T-cell (primary cell): ENCODE results near the gene MB. TPM values are rescaled to one million over a fixed set of nuclear protein-coding genes. Genes with fewer than 3 reads are reported as not detected.

ENCODE experiments used
- ATAC-seq, 4 experiments: fragments of 200-7000 bp in 3 of 4; fragments of 150-1000 bp in 1 of 4; cut with Tn5 transposase; replicated peaks in 1 of 4; 1 replicate in 3 of 4; 2 replicates in 1 of 4; pipeline ENCODE4 v1.10.0; 2021; ENCODE audit warnings: moderate library complexity in 3 of 4, mild to moderate bottlenecking in 2 of 4, moderate number of reproducible peaks in 1 of 4
- CTCF ChIA-PET, 2 donors: fragments of 300-600 bp; sonication (Branson Sonifier 250); formaldehyde crosslinking; loops; one replicate each; lab custom pipeline; 2022; ENCODE audit warnings: antibody characterized with exemption in 2 of 2; lab: Charles Lee
- POLR2A ChIA-PET, 2 donors: fragments of 300-600 bp; sonication (Branson Sonifier 250); formaldehyde crosslinking; loops; one replicate each; lab custom pipeline; 2022; ENCODE audit warnings: antibody characterized with exemption in 2 of 2; lab: Charles Lee
- DNase-seq, 35 experiments: peaks; one replicate each; pipeline versions ENCODE4 v3.0.0 to v3.0.0-alpha.2; 2013 to 2023
- H3K27ac ChIP-seq: one replicate; pipeline ENCODE4 v1.5.1; 2013; ENCODE audit warnings: low read length
- H3K27me3 ChIP-seq, 2 experiments: replicated peaks in 1 of 2; 1 replicate in 1 of 2; 2 replicates in 1 of 2; pipeline versions ENCODE4 v1.6.1 to v1.7.0; 2013; ENCODE audit warnings: low read length in 1 of 2, mixed read lengths in 1 of 2; ENCODE audit not compliant: control insufficient read depth in 2 of 2, insufficient read depth in 2 of 2; ENCODE audit errors: extremely low read depth in 1 of 2
- H3K36me3 ChIP-seq, 2 donors: 1 replicate in 1 of 2; 2 replicates in 1 of 2; pipeline versions ENCODE4 v1.6.1 to v1.7.0; 2013; ENCODE audit warnings: low read length in 1 of 2; ENCODE audit not compliant: control insufficient read depth in 2 of 2, insufficient read depth in 1 of 2; ENCODE audit errors: extremely low read depth in 1 of 2
- H3K4me1 ChIP-seq, 2 experiments: 1 replicate in 1 of 2; 2 replicates in 1 of 2; pipeline versions ENCODE4 v1.6.1 to v1.7.0; 2013; ENCODE audit warnings: low read length in 2 of 2, mixed read lengths in 1 of 2; ENCODE audit not compliant: insufficient read depth in 2 of 2, control insufficient read depth in 1 of 2; ENCODE audit errors: extremely low read depth in 1 of 2
- H3K4me3 ChIP-seq, 2 donors: 1 replicate in 1 of 2; 2 replicates in 1 of 2; pipeline versions ENCODE4 v1.5.1 to v1.7.0; 2013; ENCODE audit warnings: mild to moderate bottlenecking in 2 of 2, low read length in 1 of 2, moderate library complexity in 1 of 2; ENCODE audit not compliant: control insufficient read depth in 1 of 2; ENCODE audit errors: extremely low read depth in 1 of 2
- H3K9me3 ChIP-seq: 2 replicates; pipeline ENCODE4 v1.7.0; 2013
- H3K27ac Mint-ChIP-seq, 2 donors: one replicate each; pipeline ENCODE4 v1.8.0; 2020 to 2021; ENCODE audit warnings: mild to moderate bottlenecking in 2 of 2, mixed read lengths in 2 of 2
- H3K27me3 Mint-ChIP-seq, 2 donors: one replicate each; pipeline ENCODE4 v1.8.0; 2021 to 2022; ENCODE audit warnings: mixed read lengths in 2 of 2
- H3K36me3 Mint-ChIP-seq: one replicate; pipeline ENCODE4 v1.8.0; 2021; ENCODE audit warnings: mixed read lengths
- H3K4me1 Mint-ChIP-seq, 3 donors: one replicate each; pipeline ENCODE4 v1.8.0; 2020 to 2022; ENCODE audit warnings: mixed read lengths in 3 of 3, mild to moderate bottlenecking in 1 of 3
- H3K4me3 Mint-ChIP-seq, 3 donors: one replicate each; pipeline ENCODE4 v1.8.0; 2020 to 2022; ENCODE audit warnings: mild to moderate bottlenecking in 3 of 3, mixed read lengths in 3 of 3, moderate library complexity in 3 of 3
- H3K9me3 Mint-ChIP-seq, 3 donors: one replicate each; pipeline ENCODE4 v1.8.0; 2020 to 2022; ENCODE audit warnings: mixed read lengths in 3 of 3
- WGBS: methylation state at CpG from one replicate; pipeline ENCODE4 v1.1.5; 2013; ENCODE audit warnings: missing lambda C conversion rate; ENCODE audit not compliant: insufficient coverage; 5-methylcytosine and 5-hydroxymethylcytosine counted together
- total RNA-seq, 35 experiments: library from RNA in 6 of 35; stranded (reverse) in 6 of 35; fragments of 120-200 nt in 1 of 35; gene quantifications; one replicate each; pipeline versions ENCODE4 v1.2.1 to v1.2.4 and lab custom pipeline; 2013 to 2026

The MB gene
- total RNA-seq, 5 donors from 2014 or later (not counting 1 experiment from before 2014, with no cell fraction given), result not detected

GRCh38 chr22:35649636-35650250 lies 32.6 kb upstream of the MB start:
- ChIA-PET CTCF (interaction anchor here (1.9 to 2.3 kb wide), 2 partner anchors 12 to 13 kb away, joined by 4 to 22 read pairs; no protein-coding TSS in a partner anchor), POLR2A (interaction anchor here (1.9 to 2.4 kb wide), 2 partner anchors 11 to 14 kb away, joined by 11 to 32 read pairs (median 30); no protein-coding TSS in a partner anchor)
- Mint-ChIP-seq H3K4me3 (peak overlapping the region; percentile 95 to 100 (median 100)), H3K27ac (peak overlapping the region; percentile 100), H3K9me3 (peaks cover 0 to 2% (median 0%) of the 10 kb centered on the region in 3 donors), H3K4me1 (peaks cover 48 to 66% (median 60%) of the 10 kb centered on the region in 3 donors), H3K27me3 (no peaks in the 10 kb centered on the region), H3K36me3 (peaks cover 37% of the 10 kb centered on the region)
- Histone ChIP-seq H3K36me3 (peaks cover 3 to 5% of the 10 kb centered on the region in 2 donors), H3K27ac (peak overlapping the region; percentile 93), H3K27me3 (no peaks in the 10 kb centered on the region), H3K4me3 (peak overlapping the region; percentile 95), H3K9me3 (no peaks in the 10 kb centered on the region), H3K4me1 (peaks cover 13 to 47% of the 10 kb centered on the region in 2 experiments)
- ATAC-seq (no peak), DNase-seq (no peak)
- 68% methylated on average over 2 of the region's 7 CpGs for WGBS

- Histone ChIP-seq H3K9me3 (no peaks in the 10 kb centered on the region), H3K4me3 (peak overlapping the region; percentile 95), H3K27me3 (no peaks in the 10 kb centered on the region), H3K27ac (peak overlapping the region; percentile 93), H3K4me1 (peaks cover 13 to 44% of the 10 kb centered on the region in 2 experiments), H3K36me3 (peaks cover 3% of the 10 kb centered on the region in 2 donors)
- whole genome bisulfite sequencing, result 2% methylated on average over 6 of the region's 7 CpGs
- Mint-ChIP-seq H3K4me1 (peaks cover 42 to 60% (median 55%) of the 10 kb centered on the region in 3 donors), H3K4me3 (peak overlapping the region; percentile 95 to 100 (median 100)), H3K36me3 (peaks cover 34% of the 10 kb centered on the region), H3K9me3 (peaks cover 0 to 2% (median 0%) of the 10 kb centered on the region in 3 donors), H3K27me3 (no peaks in the 10 kb centered on the region), H3K27ac (peak overlapping the region; percentile 100)
- ATAC-seq (no peak), DNase-seq (no peak)
- POLR2A ChIA-PET, result interaction anchor here (1.9 to 2.4 kb wide), 2 partner anchors 12 to 15 kb away, joined by 11 to 32 read pairs (median 30); no protein-coding TSS in a partner anchor
- CTCF ChIA-PET, result interaction anchor here (1.9 to 2.3 kb wide), 2 partner anchors 13 to 14 kb away, joined by 4 to 22 read pairs; no protein-coding TSS in a partner anchor
Measured at GRCh38 chr22:35649026-35649553, 32.0 kb upstream of the MB start.

DNA sequence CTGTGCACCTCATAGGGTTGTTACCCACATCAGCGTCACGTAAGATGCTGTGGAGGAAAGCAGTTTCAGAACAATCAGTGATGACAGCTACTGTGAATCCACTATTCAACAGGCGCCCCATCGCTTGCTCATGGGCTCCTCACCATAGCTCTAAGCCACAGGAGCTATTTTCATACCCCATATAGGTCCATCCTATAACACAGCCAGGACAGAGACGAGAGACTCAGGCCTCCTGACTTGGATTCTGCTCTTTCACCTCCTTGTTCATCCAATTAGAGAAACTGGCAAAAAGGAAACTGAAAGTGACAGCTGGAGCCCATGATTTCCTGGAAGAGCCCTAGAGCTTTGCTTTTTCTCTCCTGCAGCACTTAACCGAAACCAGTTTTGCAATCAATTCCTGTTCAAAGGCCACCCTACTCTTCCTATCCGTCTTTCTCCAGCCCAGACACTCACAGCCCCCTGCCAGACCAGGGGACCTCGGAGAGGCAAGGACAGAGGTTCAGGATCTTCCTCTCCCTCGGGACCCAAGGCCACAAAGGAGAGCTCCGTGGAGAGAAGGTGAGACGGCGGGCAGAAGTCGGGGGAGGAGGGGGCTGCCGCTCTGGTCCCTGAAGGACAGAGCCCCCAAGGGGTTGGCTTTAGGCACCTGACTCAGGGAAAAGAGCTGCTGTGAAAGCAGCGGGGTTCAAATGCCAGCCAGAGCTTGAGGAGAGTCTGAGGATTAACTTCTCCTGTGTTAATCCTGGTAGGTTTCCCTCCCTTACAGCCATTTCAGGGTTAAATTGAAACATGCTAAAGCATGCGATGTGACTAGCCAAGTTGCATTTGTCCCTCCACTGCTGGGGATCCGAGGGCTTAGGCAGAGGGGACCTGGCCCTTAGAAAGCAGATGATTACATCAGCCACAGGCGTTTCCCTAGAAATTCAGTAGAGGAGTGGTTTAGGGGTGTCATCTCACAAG lies 31.2 kb upstream of the MB start, which contains the start of gene APOL6:
Gene APOL6 (plus strand): TSS at position 381 of the 960 bp plus-strand sequence. CDS start 7,980 bp downstream, outside the sequence.
- H3K27ac Mint-ChIP-seq, result peak within 1 kb of the TSS; percentile 100
- POLR2A ChIA-PET, result interaction anchor here (0.5 to 2.4 kb wide), 5 partner anchors 13 to 730 kb away, joined by 3 to 32 read pairs (median 8); no protein-coding TSS in a partner anchor
- DNase-seq (peak; percentile 24 to 82 (median 52)), ATAC-seq (peak; percentile 78 to 82 (median 80))
- H3K4me1 Mint-ChIP-seq, result peaks cover 34 to 53% (median 48%) of the 10 kb centered on the region in 3 donors
- Histone ChIP-seq H3K27me3 (no peaks in the 10 kb centered on the region), H3K4me3 (peak within 1 kb of the TSS; percentile 95), H3K27ac (peak within 1 kb of the TSS; percentile 93), H3K36me3 (peaks cover 3% of the 10 kb centered on the region in 2 donors), H3K4me1 (peaks cover 13 to 37% of the 10 kb centered on the region in 2 experiments), H3K9me3 (no peaks in the 10 kb centered on the region)
- WGBS, result 0% methylated on average over 11 of the region's 18 CpGs
- peak within 1 kb of the TSS; percentile 95 to 100 (median 100) for H3K4me3 Mint-ChIP-seq
- peaks cover 0 to 2% (median 0%) of the 10 kb centered on the region in 3 donors for H3K9me3 Mint-ChIP-seq
- H3K36me3 Mint-ChIP-seq, result peaks cover 27% of the 10 kb centered on the region
- CTCF ChIA-PET, result interaction anchor here (0.6 to 2.3 kb wide), 7 partner anchors 8 to 400 kb away, joined by 3 to 22 read pairs (median 3); no protein-coding TSS in a partner anchor
- H3K27me3 Mint-ChIP-seq, result no peaks in the 10 kb centered on the region

DNA sequence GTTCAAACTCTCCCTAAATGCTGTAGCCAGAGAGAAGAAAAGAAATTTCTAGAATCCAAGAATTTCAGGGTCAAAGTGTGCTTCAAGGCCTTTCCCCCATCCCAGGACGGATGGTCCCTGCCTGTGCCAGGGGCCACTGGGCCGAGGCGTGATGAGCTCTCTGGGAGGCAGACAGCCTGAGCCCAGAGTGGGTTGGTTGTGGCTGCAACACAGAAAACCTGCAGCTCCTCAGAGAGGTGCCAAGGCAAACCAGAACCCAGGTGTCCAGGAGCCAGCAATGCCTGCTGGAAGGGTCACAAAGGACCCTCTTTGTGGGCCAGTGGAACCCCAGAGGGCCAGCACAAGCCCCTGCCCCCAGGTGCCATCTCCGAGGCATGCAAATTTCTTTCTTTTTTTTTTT lies 28.5 kb upstream of the MB start:
- Mint-ChIP-seq H3K27me3 (no peaks in the 10 kb centered on the region), H3K9me3 (no peaks in the 10 kb centered on the region), H3K4me1 (peaks cover 28 to 30% (median 30%) of the 10 kb centered on the region in 3 donors), H3K27ac (peak overlapping the region in 1 of 2 donors; percentile 100), H3K36me3 (peaks cover 11% of the 10 kb centered on the region), H3K4me3 (no peak overlapping the region)
- peaks cover 13 to 30% of the 10 kb centered on the region in 2 experiments for H3K4me1 ChIP-seq
- no peaks in the 10 kb centered on the region for H3K36me3 ChIP-seq
- ATAC-seq (no peak), DNase-seq (no peak)
- H3K9me3 ChIP-seq, result no peaks in the 10 kb centered on the region
- no peak overlapping the region for H3K4me3 ChIP-seq
- H3K27ac ChIP-seq, result no peak overlapping the region
- H3K27me3 ChIP-seq, result peaks cover 0 to 2% of the 10 kb centered on the region in 2 experiments
- POLR2A ChIA-PET, result interaction anchor here in 1 of 2 donors (0.7 kb wide), 1 partner anchor 150 kb away, joined by 3 read pairs; no protein-coding TSS in a partner anchor
- CTCF ChIA-PET, result no interaction called here
- WGBS, result 100% methylated on average over 2 of the region's 4 CpGs

DNA sequence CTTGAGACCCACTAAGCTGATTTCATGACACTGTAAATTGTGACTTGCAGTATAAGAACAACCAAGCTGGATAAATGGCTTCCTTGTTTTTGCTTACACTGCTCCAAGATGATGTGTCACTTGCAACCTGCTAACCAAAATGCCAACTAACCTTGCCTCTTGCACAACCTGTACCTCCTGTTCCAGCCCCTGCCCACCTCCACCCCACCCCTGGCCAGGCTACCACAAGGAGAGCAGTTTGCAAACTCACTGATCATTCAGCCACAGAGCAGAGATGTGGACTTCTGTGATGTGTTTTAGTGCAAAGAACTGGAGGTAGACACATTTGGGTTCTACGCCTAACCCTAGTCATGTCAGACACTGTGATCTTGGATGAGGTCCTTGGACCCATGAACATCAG lies 26.9 kb upstream of the MB start:
- Mint-ChIP-seq H3K27ac (peak overlapping the region in 1 of 2 donors; percentile 64), H3K27me3 (no peaks in the 10 kb centered on the region), H3K4me3 (no peak overlapping the region), H3K9me3 (no peaks in the 10 kb centered on the region), H3K4me1 (peaks cover 14 to 15% (median 15%) of the 10 kb centered on the region in 3 donors), H3K36me3 (peaks cover 5% of the 10 kb centered on the region)
- H3K4me1 ChIP-seq, result peaks cover 7 to 19% of the 10 kb centered on the region in 2 experiments
- DNase-seq (no peak), ATAC-seq (no peak)
- ChIA-PET POLR2A (no interaction called here), CTCF (no interaction called here)
- WGBS, result 100% methylated on average over 1 of the region's 1 CpG
- H3K9me3 ChIP-seq, result no peaks in the 10 kb centered on the region
- H3K4me3 ChIP-seq, result no peak overlapping the region
- H3K27ac ChIP-seq, result no peak overlapping the region
- H3K27me3 ChIP-seq, result peaks cover 0 to 2% of the 10 kb centered on the region in 2 experiments
- H3K36me3 ChIP-seq, result no peaks in the 10 kb centered on the region
